GM15510 (cell line): ENCODE data around the gene CTNNA3.

Source experiments
- POLR2A ChIP-seq: IDR thresholded peaks from 3 replicates; pipeline ENCODE4 v1.6.1; 2011; ENCODE audit warnings: borderline replicate concordance; ENCODE audit not compliant: insufficient read length; ENCODE audit errors: extremely low read depth

The CTNNA3 gene

GRCh38 chr10:67269828-67270227 is 426.2 kb downstream of the CTNNA3 start:
- TF ChIP-seq POLR2A = no peak

GRCh38 chr10:67268146-67268545 is 427.8 kb downstream of the CTNNA3 start:
- TF ChIP-seq POLR2A = no peak

- TF ChIP-seq POLR2A = no peak
Observed at GRCh38 chr10:67262675-67263074, 433.3 kb downstream of the CTNNA3 start.

- TF ChIP-seq POLR2A = no peak
Observed at GRCh38 chr10:67261300-67261797, 434.6 kb downstream of the CTNNA3 start.

GRCh38 chr10:67259319-67259929 is 436.6 kb downstream of the CTNNA3 start:
- no peak for TF ChIP-seq POLR2A

GRCh38 chr10:67257427-67258144 is 438.4 kb downstream of the CTNNA3 start:
- no peak for TF ChIP-seq POLR2A

- no peak for TF ChIP-seq POLR2A
Observed at GRCh38 chr10:67257018-67257417, 439.0 kb downstream of the CTNNA3 start.

- TF ChIP-seq POLR2A = no peak
Observed at GRCh38 chr10:67250686-67251085, 445.3 kb downstream of the CTNNA3 start.

GRCh38 chr10:67246066-67246555 is 449.9 kb downstream of the CTNNA3 start:
- TF ChIP-seq POLR2A = no peak

GRCh38 chr10:67242528-67242927 is 453.5 kb downstream of the CTNNA3 start:
- no peak for TF ChIP-seq POLR2A

GRCh38 chr10:67241451-67241850 is 454.5 kb downstream of the CTNNA3 start:
- TF ChIP-seq POLR2A = no peak

- TF ChIP-seq POLR2A = no peak
Observed at GRCh38 chr10:67239864-67240497, 456.0 kb downstream of the CTNNA3 start.

- TF ChIP-seq POLR2A = no peak
Observed at GRCh38 chr10:67225226-67225625, 470.8 kb downstream of the CTNNA3 start.

GRCh38 chr10:67224553-67224952 is 471.4 kb downstream of the CTNNA3 start:
- TF ChIP-seq POLR2A = no peak

GRCh38 chr10:67222934-67223333 is 473.1 kb downstream of the CTNNA3 start:
- TF ChIP-seq POLR2A = no peak

GRCh38 chr10:67221939-67222494 is 474.0 kb downstream of the CTNNA3 start:
- TF ChIP-seq POLR2A = no peak

- no peak for TF ChIP-seq POLR2A
Observed at GRCh38 chr10:67211680-67212079, 484.3 kb downstream of the CTNNA3 start.
